ENCODE data around the gene ICAM4. TPM values are rescaled to one million over a fixed set of nuclear protein-coding genes. Genes with fewer than 3 reads are reported as not detected.
A peak's percentile ranks its signal among the peaks of the same experiment; 100 is the strongest.

ICAM4 gene
- total and polyA plus RNA-seq, 2 of the 8 experiments (the other 6 are each of a cell fraction or from before 2014, with no cell fraction given): 1.5 to 4.1 TPM

DNA sequence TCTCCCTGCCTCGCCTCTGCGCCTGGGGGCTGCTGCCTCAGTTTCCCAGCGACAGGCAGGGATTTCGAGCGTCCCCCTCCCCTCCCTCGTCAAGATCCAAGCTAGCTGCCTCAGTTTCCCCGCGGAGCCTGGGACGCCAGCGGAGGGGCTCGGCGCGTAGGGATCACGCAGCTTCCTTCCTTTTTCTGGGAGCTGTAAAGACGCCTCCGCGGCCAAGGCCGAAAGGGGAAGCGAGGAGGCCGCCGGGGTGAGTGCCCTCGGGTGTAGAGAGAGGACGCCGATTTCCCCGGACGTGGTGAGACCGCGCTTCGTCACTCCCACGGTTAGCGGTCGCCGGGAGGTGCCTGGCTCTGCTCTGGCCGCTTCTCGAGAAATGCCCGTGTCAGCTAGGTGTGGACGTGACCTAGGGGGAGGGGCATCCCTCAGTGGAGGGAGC is 16.6 kb upstream of the ICAM4 start (continued):
- TF ChIP-seq CHD7 (IDR thresholded peaks at IDR 0.05; ENCODE audit: insufficient replicate concordance, low read length) (no peak), JUN (IDR thresholded peaks at IDR 0.05; ENCODE audit: low read depth, low read length) (no peak), YY1 (IDR thresholded peaks at IDR 0.05; ENCODE audit: low read depth, low read length) (no peak), CBX5 (IDR thresholded peaks at IDR 0.05; ENCODE audit: low read depth, low read length) (no peak), RNF2 (IDR thresholded peaks at IDR 0.05; ENCODE audit: borderline replicate concordance, low read depth, low read length, missing control alignments, poor library complexity, severe bottlenecking) (peak; percentile 68), TAF1 (IDR thresholded peaks at IDR 0.05; ENCODE audit: low read depth, low read length) (no peak), FOSL1 (IDR thresholded peaks at IDR 0.05; ENCODE audit: insufficient read depth, low read depth, low read length) (no peak), KDM5A (IDR thresholded peaks at IDR 0.05; ENCODE audit: low read length) (no peak), HDAC2 (IDR thresholded peaks at IDR 0.05; ENCODE audit: borderline replicate concordance in 1 of 2, low read depth in 2 of 2, low read length in 2 of 2) (no peak), MAFK (IDR thresholded peaks at IDR 0.05; ENCODE audit: low read depth, low read length) (no peak)
- TF ChIP-seq, protein P1, sequence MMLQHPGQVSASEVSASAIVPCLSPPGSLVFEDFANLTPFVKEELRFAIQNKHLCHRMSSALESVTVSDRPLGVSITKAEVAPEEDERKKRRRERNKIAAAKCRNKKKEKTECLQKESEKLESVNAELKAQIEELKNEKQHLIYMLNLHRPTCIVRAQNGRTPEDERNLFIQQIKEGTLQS (IDR thresholded peaks at IDR 0.05; ENCODE audit: insufficient read depth, low read depth, low read length): no peak
